ENCODE measurements around the gene PSG2. TPM values are rescaled to one million over a fixed set of nuclear protein-coding genes. Genes with fewer than 3 reads are reported as not detected.
"Not testable (repeated sequence)": the region's sequence is repeated elsewhere in the genome, so short reads cannot be mapped to it uniquely, and the experiment has no call there.

Gene PSG2
- total and polyA plus RNA-seq, 8 donors = not detected

DNA sequence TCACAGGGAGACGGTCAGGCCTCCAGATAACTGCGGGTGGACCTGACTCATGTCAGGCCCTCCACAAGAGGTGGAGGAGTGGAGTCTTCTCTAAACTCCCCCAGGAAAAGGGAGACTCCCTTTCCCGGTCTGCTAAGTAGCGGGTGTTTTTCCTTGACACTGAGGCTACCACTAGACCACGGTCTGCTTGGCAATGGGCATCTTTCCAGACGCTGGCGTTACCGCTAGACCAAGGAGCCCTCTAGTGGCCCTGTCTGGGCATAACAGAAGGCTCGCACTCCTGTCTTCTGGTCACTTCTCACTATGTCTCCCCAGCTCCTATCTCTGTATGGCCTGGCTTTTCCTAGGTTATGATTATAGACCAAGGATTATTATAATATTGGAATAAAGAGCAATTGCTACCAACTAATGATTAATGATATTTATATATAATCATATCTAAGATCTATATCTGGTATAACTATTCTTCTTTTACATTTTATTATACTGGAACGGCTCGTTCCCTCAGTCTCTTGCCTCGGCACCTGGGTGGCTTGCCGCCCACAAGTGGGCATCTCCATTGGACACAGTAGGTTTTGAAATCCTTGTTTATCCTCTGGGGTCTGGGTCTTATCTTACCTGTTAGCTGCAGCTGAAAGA is 5.3 kb upstream of the PSG2 start:
- 53 to 60% (median 58%) methylated on average over 13 of the region's 13 CpGs for WGBS, 5 donors
- TF ChIP-seq CTCF (IDR thresholded peaks at IDR 0.05) = peak in 3 of 7 experiments; percentile 28 to 51 (median 36)
- intact Hi-C loops (cut with DNase I; ENCODE audit: low total_unique reads) = not testable (repeated sequence)

GRCh38 chr19:43085796-43086530 is 3.5 kb upstream of the PSG2 start:
- H3K4me3 ChIP-seq; DNase-seq; H3K9me3 ChIP-seq; intact Hi-C loops (cut with DNase I; ENCODE audit: low total_unique reads); H3K27me3 ChIP-seq; H3K36me3 ChIP-seq; H3K27ac ChIP-seq; H3K4me1 ChIP-seq: not testable (repeated sequence)
- 64 to 70% (median 68%) methylated on average over 2 of the region's 2 CpGs for WGBS, 5 donors

More for the DNA sequence above, 5.3 kb upstream of the PSG2 start:
- not testable (repeated sequence) for H3K4me3 ChIP-seq, H3K27me3 ChIP-seq, H3K9me3 ChIP-seq, H3K27ac ChIP-seq, H3K4me1 ChIP-seq, H3K36me3 ChIP-seq
- peak; percentile 15 to 55 for DNase-seq

GRCh38 chr19:43084196-43084832 is 1.8 kb upstream of the PSG2 start:
- WGBS, 5 donors = 51 to 62% (median 57%) methylated on average over 12 of the region's 12 CpGs
- intact Hi-C loops (cut with DNase I; ENCODE audit: low total_unique reads) = not testable (repeated sequence)

GRCh38 chr19:43083721-43084120 is 1.2 kb upstream of the PSG2 start:
- H3K9me3 ChIP-seq; H3K4me3 ChIP-seq; intact Hi-C loops (cut with DNase I; ENCODE audit: low total_unique reads); DNase-seq; H3K27ac ChIP-seq; H3K36me3 ChIP-seq; H3K4me1 ChIP-seq; H3K27me3 ChIP-seq: not testable (repeated sequence)
- WGBS, 5 donors = 93 to 96% (median 94%) methylated on average over 8 to 9 of the region's 9 CpGs

More at GRCh38 chr19:43084196-43084832, 1.8 kb upstream of the PSG2 start:
- H3K27ac ChIP-seq, H3K4me1 ChIP-seq, H3K9me3 ChIP-seq, H3K36me3 ChIP-seq, DNase-seq, H3K27me3 ChIP-seq, H3K4me3 ChIP-seq: not testable (repeated sequence)
- TF ChIP-seq CTCF (IDR thresholded peaks at IDR 0.05) = peak in 1 of 7 experiments; percentile 16

DNA sequence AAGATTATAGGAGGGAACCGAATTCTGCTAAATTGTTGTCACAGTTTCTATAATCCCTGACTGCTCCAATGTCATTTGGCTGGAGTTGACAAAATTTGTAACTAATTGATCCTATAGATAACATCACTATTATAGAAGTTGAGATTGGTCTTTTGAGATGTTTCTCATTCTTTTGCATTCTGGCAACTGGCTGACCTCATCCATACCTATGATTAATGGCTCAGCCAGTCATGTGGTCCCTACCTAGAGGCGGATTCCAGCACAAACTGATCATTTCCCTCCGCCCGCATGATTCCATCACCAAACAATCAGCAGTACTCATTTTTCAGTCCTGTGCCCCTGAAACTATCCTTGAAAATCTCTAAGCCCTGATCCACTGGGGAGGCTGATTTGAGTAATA is 4.2 kb downstream of the PSG2 start:
- intact Hi-C loops (cut with DNase I; ENCODE audit: low total_unique reads) = no loop called here
- no peaks in the 10 kb centered on the region for H3K9me3 ChIP-seq
- H3K4me1 ChIP-seq = no peaks in the 10 kb centered on the region
- no peak for DNase-seq
- H3K4me3 ChIP-seq = no peak overlapping the region
- H3K36me3 ChIP-seq = no peaks in the 10 kb centered on the region
- no peaks in the 10 kb centered on the region for H3K27me3 ChIP-seq
- no peak overlapping the region for H3K27ac ChIP-seq
- no peak for TF ChIP-seq POLR2A (IDR thresholded peaks at IDR 0.05)
- no peak for TF ChIP-seq POLR2AphosphoS5 (IDR thresholded peaks at IDR 0.05)
- TF ChIP-seq EP300 (IDR thresholded peaks at IDR 0.05) = no peak
- TF ChIP-seq CTCF (IDR thresholded peaks at IDR 0.05) = no peak
- 79 to 90% (median 85%) methylated on average over 4 of the region's 4 CpGs for WGBS, 5 donors

DNA sequence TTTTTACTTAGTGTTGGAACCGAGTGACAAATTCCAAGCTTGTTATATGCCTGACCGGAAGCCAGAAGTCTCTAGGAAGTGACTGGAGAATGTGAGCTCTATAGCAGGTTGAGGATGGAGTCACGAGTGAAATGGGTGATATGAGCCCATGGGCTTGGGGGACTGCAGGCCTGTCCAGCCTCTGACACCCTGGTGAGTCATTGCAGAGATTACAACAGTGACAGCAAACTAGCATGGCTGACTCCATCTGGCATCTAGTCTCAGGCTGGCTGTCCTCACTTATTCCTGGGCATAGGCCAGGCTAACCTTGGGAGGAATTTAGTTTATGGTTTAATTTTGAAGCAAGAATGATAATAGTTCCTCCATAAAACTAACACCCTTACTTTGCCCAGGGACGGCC is 4.6 kb downstream of the PSG2 start:
- DNase-seq; H3K9me3 ChIP-seq; intact Hi-C loops (cut with DNase I; ENCODE audit: low total_unique reads); H3K4me3 ChIP-seq; H3K27ac ChIP-seq; H3K4me1 ChIP-seq; H3K36me3 ChIP-seq; H3K27me3 ChIP-seq: not testable (repeated sequence)
- WGBS, 5 donors = 70 to 80% (median 77%) methylated on average over 4 of the region's 4 CpGs

GRCh38 chr19:43062418-43062817 is 20.1 kb downstream of the PSG2 start:
- WGBS, 5 donors = 56 to 83% (median 73%) methylated on average over 3 of the region's 3 CpGs
- H3K4me3 ChIP-seq; intact Hi-C loops (cut with DNase I; ENCODE audit: low total_unique reads): not testable (repeated sequence)

DNA sequence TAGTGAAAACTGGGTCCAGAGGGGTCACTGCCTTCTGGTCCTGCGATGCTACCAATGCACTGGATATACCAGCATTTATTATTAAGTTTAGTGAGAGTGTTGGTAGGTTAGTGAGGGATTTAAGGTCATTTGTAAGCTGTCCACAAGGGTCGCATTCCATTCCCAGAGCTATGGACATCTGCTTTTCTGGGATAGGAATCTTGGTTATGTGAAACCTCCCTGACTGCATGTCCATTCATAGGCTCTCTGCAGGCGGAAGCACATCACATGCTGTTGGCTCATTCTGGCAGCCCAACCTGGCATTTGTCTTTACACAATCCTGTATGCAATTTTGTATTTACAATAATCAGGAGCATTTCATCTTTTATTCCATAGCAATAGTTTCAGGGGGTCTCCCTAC is 21.2 kb downstream of the PSG2 start:
- 70 to 86% (median 76%) methylated on average over 3 of the region's 3 CpGs for WGBS, 5 donors
- H3K4me1 ChIP-seq; H3K27me3 ChIP-seq; H3K36me3 ChIP-seq; H3K9me3 ChIP-seq; H3K4me3 ChIP-seq; intact Hi-C loops (cut with DNase I; ENCODE audit: low total_unique reads); H3K27ac ChIP-seq; DNase-seq: not testable (repeated sequence)

More at GRCh38 chr19:43062418-43062817, 20.1 kb downstream of the PSG2 start:
- H3K27me3 ChIP-seq, H3K27ac ChIP-seq, DNase-seq, H3K36me3 ChIP-seq, H3K9me3 ChIP-seq, H3K4me1 ChIP-seq: not testable (repeated sequence)

Measured in stomach (tissue), 9 donors.